H54 (cell line): ENCODE data around the gene EDN3.

Source experiments
- DNase-seq: peaks from one replicate; pipeline ENCODE4 v3.0.0; 2011; ENCODE audit warnings: low spot score, mixed read lengths; ENCODE audit not compliant: insufficient read length
- FAIRE-seq: peaks from 3 replicates; lab custom pipeline; 2011; peaks lifted over from hg19 to GRCh38; lab: Jason Lieb, UNC
- POLR2A ChIP-seq: IDR thresholded peaks from 2 replicates; pipeline ENCODE4 v1.6.1; 2011; ENCODE audit warnings: low read depth, mild to moderate bottlenecking, low read length

Gene EDN3, protein sequence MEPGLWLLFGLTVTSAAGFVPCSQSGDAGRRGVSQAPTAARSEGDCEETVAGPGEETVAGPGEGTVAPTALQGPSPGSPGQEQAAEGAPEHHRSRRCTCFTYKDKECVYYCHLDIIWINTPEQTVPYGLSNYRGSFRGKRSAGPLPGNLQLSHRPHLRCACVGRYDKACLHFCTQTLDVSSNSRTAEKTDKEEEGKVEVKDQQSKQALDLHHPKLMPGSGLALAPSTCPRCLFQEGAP

DNA sequence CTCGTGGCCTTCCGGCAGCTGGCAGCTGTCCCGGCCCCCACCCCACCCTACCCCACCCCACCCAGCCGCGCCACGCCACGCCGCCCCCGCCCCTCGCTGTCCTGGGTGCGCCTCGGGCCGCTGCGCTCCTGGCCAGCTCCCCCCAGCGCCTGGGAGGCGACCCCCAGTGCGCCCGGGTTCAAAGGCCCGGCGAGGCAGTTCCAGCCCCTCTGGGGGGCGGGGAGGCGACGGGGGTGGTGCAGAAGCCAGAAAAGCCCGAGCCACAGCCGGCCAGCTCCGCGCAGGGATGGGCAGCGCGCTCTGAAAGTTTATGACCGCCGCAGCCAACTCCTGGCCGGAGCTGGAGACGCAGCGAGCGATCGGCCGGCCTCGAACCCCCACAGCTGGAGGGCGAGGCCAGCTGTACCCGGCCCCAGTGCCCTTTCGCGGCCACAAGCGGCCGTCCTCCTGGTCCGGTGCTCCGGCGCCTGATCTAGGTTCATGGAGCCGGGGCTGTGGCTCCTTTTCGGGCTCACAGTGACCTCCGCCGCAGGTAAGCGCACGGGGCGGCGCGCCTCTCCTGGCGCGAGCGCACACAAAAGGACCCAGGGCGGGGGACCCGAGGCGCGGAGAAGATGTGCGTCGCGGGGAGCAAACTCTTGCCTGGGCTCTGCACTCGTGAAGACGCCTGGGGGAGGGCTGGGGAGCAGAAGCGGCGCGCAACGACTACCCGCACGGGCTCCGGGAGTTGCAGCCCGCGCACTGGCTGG is at the start of gene EDN3:
Gene EDN3 (plus strand): TSS at position 279 of the 749 bp plus-strand sequence. CDS start 202 bp downstream, at position 481.
- no peak for TF ChIP-seq POLR2A
- DNase-seq = no peak
- FAIRE-seq = no peak

DNA sequence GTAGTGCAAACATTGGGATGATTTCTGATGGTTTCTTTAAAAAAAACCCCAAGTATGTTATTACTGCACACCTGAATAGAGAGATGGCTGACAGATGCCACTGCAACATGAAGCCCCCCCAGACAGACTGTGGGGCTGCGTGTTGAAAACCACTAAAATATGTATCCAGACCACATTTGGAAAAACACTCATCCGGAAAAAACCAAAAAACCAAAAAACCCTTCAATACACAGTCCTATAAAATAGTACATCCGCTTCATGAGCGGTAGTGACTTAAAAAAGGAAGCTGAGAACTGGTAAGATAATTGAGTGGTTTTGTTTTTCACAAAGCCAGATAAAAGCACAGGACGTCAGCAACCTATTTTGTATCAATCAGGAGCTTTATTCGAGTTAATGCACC is 47.1 kb upstream of the EDN3 start:
- DNase-seq (no peak), FAIRE-seq (no peak)
- no peak for TF ChIP-seq POLR2A

DNA sequence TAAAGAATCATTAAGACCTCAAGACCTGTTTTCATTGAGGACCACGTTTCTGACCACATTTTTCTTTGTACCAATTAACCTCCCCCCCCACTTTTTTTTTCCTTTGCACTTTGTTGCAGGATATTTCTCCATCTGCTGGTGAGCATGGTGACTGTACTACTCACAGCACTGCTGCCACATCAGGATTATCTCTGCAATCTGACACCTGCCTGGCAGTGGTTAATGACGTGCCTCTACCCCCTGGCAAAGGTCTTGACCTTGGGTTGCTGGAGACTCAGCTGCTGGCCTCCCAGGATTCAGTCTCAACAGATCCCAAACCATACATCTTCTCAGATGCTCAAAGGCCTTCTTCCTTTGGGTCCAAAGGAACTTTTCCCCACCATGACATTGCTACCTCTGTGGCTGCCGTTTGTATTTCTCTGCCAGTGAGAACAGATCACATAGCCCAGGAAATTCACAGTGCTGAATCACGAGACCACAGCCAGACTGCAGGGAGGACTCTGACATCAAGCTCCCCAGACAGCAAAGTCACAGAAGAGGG is 46.6 kb upstream of the EDN3 start:
- DNase-seq (no peak), FAIRE-seq (no peak)
- no peak for TF ChIP-seq POLR2A

DNA sequence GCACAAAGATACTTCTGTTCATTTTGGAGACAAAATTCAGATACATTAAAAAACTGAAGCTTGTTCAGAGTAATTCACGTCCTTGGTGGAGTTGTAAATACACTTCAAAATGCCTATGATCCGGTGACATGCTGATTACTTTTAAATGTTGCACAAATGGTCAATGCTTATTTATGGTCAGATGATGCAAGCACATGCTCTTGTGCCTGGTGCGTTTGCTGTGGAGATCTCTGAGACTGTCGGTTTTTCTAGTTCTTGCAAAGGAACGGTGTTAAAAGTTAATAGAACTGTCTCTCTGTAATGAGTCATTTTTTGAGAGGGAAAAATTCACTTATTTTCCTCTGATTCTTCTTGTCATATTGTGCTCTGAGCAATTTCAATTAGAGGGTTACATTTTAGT is 45.2 kb upstream of the EDN3 start:
- FAIRE-seq (no peak), DNase-seq (no peak)

DNA sequence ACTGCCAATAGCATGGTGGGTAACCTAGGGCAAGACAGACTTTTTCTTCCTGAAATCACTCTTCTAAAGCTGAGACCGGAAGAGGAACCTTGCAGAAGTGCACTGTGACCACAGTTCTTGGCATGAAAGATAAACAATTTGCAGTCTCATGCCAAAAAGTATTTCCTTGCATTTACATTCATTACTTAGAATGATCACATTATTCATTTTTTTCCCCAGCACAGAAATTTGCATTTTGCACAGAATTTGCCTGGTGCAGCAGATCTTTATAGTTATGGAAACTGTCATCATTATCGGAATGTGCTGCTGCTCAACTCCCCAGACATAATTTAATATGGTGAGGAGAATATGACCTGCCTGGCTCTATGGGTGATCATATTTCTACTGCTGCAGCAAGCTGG is 42.2 kb upstream of the EDN3 start:
- DNase-seq (no peak), FAIRE-seq (no peak)
- no peak for TF ChIP-seq POLR2A

More for the DNA sequence above, 45.2 kb upstream of the EDN3 start:
- TF ChIP-seq POLR2A = no peak

DNA sequence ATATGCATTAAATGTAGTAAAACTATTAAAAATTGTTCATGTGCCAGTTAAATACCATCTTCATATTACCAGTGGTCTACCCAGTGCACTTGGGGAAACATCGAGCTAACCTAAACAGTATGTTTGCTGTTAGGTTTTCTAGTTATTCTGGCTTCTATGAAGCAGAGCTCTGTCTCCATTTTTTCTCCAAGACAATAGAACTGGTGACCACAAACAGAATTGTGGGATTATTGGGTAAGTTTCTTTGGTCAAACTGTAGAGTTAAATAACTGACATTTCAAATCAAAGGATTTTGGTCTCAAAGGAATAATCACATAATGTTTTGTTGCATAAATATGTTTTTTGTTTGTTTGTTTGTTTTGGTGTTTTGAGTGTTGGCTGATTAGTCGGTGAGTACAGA is 40.5 kb upstream of the EDN3 start:
- no peak for DNase-seq
- TF ChIP-seq POLR2A = no peak
- FAIRE-seq = no peak

DNA sequence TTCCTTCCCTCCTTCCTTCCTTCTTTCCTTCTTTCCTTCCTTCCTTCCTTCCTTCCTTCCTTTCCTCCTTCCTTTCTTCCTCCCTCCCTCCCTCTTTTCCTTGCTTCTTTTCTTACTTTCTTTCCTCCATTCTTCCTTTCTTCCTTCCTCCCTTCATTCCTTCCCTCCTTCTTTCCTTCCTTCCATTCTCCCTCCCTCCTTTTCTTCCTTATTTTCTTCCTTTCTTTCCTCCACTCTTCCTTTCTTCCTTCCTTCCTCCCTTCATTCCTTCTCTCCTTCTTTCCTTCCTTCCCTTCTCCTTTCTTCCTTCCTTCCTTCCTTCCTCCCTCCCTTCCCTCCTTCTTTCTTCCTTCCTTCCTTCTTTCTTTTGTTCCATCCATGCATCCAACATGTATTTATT is 35.1 kb upstream of the EDN3 start:
- TF ChIP-seq POLR2A = no peak
- DNase-seq (no peak), FAIRE-seq (no peak)

DNA sequence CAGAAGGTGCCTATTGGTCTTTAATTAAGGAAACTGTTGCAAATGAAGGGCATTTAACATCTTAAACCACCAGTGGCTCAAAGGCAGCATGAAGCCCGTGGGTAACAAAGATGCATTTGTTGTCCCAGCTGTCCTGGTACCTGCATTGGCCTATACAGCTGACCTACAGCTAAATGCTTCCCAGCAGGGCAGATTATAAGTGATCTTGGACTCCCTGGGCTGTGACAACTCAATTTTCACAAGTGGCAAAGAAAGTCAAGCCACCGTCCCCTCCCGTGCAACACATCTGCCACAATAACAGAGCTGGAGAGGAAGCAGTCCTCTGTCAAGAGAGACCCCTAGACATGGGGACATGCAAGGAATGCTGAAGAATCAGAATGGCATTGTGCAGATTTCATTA is 31.5 kb upstream of the EDN3 start:
- DNase-seq (no peak), FAIRE-seq (no peak)
- no peak for TF ChIP-seq POLR2A

DNA sequence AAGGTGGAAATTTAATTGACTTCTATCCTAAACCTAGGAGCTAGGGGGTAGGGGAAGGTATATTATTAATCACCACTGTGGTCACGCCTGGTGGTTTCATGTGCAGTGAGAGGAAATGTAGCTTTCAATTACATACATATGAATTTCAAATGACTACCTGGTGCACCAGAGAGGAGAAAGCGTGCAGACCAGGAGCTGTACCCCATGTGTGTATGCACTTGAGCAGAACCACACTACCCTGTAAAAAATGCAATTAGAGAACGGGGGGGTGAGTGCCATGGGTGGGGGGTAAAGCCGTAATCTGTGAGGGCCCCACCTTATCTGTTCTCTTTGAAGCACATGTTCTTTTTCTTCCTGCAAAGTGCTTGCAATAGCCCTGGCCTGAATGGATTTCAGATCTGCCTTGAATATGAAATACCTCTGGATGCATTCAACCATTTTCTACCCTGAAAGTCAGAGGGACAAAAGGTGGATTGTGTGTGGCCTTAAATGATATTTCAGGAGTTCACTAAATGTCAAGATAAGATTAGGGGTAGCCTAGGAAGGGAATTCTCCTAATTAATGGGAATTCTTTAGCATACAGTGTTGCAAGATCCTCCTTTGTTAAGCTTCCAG is 30.9 kb upstream of the EDN3 start:
- TF ChIP-seq POLR2A = no peak
- FAIRE-seq = no peak
- no peak for DNase-seq

DNA sequence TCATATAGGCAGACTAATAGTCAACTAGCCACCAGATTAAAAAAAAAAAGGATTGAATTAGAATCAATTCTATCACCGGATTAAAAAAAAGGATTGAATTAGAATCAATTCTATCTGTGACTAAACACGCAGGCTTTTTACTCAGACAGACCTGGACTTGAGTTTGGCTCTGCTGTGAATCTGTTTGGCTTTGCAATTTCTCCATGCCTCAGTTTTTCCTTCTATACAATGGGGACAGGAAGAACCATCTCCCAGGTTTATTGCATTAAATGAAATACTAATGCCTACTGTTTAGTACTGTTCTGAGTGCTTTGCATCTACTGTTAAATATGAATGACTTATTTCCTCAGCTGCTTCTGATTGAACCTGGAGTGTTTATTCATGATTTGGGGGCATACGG is 30.0 kb upstream of the EDN3 start:
- DNase-seq (no peak), FAIRE-seq (no peak)
- TF ChIP-seq POLR2A = no peak

DNA sequence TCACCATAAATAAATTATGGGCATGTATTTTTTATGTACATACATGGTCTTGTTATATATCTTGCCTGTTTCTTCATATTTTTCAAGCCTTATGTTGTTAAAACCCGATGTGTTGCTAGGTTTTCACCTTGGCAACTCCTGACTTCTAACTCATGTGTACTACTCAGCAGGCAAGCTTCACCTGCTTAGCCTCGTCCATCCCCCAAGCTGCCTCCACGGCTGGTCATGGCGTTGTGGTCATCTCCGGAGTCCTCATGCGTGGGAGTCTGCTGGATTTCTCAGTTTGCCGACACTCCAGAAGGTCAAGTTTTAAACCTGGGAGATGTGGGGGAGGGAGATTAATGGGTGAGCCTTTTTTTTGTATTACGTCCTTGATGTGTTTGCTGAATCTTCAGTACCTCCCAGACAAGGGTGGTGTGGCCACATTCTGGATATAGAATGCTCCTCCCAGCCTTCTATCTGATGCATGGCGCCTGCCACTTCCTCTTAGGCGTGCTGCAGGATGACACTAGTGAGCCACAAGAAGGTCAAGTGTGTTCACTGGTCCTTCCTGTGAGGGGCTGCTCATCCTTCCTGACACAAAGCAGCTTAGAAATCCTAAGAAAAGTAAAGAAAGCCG is 26.6 kb upstream of the EDN3 start:
- no peak for FAIRE-seq
- no peak for TF ChIP-seq POLR2A
- DNase-seq = no peak

DNA sequence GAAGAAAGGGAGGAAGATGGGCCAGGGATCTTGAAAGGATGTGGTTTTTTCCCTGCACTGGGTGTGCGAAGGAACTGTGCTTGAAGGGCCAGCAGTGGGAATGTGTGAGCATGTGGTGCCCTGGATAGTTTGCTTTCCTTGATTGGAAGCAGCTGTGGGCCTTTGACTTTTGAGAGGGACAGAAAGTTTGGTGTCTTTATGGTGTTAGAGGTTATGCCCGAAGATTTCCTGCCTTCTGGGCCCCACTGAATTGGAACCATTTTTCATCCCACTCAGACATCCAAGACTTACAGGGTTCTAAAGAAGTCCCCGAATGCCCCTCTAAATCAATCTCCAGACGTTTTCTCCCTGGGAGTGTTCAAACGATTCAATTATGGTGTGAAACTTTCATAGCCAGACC is 23.5 kb upstream of the EDN3 start:
- DNase-seq = no peak
- no peak for TF ChIP-seq POLR2A
- no peak for FAIRE-seq

DNA sequence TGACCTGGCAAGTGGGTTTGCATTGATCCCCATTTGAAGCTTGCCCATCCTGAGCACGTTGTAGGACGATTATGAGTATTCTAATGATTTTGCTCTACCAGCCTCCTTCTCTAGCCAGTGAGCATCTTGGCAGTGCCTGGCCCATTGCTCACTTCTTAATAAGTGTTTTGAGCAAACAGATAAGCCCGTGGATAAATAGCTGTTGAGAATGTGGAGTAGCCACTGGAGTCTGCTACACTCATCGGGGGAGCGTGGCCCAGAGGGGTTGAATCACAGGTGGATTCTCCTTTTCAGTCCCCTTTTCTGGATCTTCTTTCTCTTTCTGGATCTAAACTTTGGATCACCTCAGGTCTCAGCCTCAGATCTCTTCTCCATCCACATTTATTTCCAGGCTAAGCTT is 15.9 kb upstream of the EDN3 start:
- FAIRE-seq = no peak
- no peak for TF ChIP-seq POLR2A
- no peak for DNase-seq

DNA sequence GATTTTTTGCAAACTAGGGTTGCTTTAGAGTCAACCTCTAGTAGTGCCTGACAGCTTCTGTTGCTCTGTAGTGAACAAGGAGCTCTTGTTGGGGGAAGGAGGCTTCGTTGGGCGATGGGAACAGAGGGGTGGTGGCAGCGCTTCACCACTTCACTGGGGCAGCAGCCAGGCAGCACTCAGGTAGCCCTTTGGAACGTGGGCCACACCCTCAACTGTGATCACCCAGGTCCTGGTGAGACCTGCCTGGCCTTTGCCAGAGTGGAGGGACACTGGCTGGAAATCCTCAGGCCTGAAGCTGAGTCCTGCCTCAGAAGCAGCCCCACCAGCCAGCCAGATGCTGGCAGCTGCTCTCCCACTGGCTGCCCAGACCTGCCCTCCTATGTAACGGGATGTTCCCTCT is 10.4 kb upstream of the EDN3 start:
- DNase-seq (no peak), FAIRE-seq (no peak)
- TF ChIP-seq POLR2A = no peak
